GM06990 (cell line): ENCODE data around the gene NPNT.

Experiments
- DNase-seq: peaks from one replicate; pipeline ENCODE4 v3.0.0-alpha.2; 2011; ENCODE audit not compliant: insufficient read length; ENCODE audit errors: extremely low read depth
- H3K27me3 ChIP-seq: replicated peaks from 2 replicates; pipeline ENCODE4 v1.6.0; 2011; ENCODE audit warnings: low read length; ENCODE audit not compliant: control insufficient read depth, insufficient read depth
- H3K36me3 ChIP-seq: 2 replicates; pipeline ENCODE4 v1.5.1; 2011; ENCODE audit warnings: low read length; ENCODE audit not compliant: control insufficient read depth, insufficient read depth
- H3K4me3 ChIP-seq: replicated peaks from 2 replicates; pipeline ENCODE4 v1.5.1; 2011; ENCODE audit warnings: low read depth, mild to moderate bottlenecking, control low read depth, low read length
- TF ChIP-seq, protein P1 (sequence below): IDR thresholded peaks from 2 replicates; pipeline ENCODE4 v1.5.1; 2011; ENCODE audit warnings: low read length, control low read depth, mild to moderate bottlenecking, inconsistent platforms; ENCODE audit not compliant: insufficient read depth, poor library complexity, severe bottlenecking

Gene NPNT

DNA sequence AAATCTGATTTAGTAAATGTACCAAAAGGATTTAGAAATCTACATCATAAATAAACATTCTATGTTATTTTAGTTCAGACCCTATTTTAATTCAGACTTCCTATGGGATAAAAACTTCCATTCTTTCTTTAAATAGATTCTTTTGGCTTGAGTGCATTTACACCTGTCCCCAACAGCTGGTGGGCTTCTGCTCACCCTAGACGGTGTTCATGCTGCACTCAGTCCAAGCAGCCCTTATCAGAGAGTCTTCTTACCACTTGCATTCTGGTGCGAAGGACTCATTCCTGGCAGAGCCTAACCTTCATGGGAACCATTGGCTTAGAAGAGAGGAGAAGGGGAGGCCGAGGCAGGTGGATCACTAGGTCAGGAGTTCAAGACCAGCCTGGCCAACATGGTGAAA lies 57.3 kb downstream of the NPNT start:
- H3K27me3 ChIP-seq, result no peaks in the 10 kb centered on the region
- TF ChIP-seq, protein P1, sequence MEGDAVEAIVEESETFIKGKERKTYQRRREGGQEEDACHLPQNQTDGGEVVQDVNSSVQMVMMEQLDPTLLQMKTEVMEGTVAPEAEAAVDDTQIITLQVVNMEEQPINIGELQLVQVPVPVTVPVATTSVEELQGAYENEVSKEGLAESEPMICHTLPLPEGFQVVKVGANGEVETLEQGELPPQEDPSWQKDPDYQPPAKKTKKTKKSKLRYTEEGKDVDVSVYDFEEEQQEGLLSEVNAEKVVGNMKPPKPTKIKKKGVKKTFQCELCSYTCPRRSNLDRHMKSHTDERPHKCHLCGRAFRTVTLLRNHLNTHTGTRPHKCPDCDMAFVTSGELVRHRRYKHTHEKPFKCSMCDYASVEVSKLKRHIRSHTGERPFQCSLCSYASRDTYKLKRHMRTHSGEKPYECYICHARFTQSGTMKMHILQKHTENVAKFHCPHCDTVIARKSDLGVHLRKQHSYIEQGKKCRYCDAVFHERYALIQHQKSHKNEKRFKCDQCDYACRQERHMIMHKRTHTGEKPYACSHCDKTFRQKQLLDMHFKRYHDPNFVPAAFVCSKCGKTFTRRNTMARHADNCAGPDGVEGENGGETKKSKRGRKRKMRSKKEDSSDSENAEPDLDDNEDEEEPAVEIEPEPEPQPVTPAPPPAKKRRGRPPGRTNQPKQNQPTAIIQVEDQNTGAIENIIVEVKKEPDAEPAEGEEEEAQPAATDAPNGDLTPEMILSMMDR, result no peak
- H3K36me3 ChIP-seq, result no peaks in the 10 kb centered on the region; the same call in 1 of the 2 replicates
- no peak for DNase-seq
- no peak overlapping the region for H3K4me3 ChIP-seq

DNA sequence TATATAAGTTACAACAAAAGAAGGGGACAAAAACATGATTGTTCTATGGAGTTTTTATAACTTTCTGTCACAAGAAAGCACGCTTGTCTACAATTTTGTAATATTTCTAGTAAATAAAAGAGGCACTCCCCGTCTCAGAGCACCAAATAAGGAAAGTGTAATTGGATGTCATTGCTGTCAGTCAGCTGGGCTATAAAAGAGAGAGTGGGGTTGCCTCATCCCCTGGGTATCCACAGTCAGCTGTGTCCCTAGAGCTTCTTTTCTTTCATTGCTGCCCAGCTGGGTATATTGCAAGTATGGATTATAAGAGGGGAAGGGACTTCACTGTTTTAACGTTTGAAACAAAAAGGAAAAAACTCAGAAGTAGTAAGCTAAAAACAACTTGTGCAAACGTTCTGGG lies 61.3 kb downstream of the NPNT start:
- TF ChIP-seq, protein P1, result no peak
- DNase-seq, result no peak
- H3K27me3 ChIP-seq, result no peaks in the 10 kb centered on the region
- no peak overlapping the region for H3K4me3 ChIP-seq
- no peaks in the 10 kb centered on the region; the same call in 1 of the 2 replicates for H3K36me3 ChIP-seq

DNA sequence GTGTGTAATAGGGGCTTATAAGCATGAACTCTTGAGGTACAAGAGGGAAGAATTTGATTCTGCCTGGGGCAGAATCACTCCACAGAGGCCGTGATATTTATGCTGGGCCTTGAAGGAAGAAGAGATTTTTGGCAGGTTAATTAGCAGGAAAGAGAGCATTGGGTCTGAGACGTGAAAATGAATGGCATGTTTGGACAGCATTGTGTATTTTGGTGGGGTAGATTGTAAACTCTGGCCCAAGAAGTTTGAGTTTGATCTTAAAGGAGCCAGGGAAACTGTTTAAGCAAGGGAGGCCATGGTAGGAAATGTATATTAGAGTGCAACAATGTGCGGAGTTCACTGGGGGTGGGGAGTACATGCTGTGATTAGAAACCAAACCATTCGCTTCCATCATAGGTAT lies 62.4 kb downstream of the NPNT start:
- TF ChIP-seq, protein P1, result no peak

DNA sequence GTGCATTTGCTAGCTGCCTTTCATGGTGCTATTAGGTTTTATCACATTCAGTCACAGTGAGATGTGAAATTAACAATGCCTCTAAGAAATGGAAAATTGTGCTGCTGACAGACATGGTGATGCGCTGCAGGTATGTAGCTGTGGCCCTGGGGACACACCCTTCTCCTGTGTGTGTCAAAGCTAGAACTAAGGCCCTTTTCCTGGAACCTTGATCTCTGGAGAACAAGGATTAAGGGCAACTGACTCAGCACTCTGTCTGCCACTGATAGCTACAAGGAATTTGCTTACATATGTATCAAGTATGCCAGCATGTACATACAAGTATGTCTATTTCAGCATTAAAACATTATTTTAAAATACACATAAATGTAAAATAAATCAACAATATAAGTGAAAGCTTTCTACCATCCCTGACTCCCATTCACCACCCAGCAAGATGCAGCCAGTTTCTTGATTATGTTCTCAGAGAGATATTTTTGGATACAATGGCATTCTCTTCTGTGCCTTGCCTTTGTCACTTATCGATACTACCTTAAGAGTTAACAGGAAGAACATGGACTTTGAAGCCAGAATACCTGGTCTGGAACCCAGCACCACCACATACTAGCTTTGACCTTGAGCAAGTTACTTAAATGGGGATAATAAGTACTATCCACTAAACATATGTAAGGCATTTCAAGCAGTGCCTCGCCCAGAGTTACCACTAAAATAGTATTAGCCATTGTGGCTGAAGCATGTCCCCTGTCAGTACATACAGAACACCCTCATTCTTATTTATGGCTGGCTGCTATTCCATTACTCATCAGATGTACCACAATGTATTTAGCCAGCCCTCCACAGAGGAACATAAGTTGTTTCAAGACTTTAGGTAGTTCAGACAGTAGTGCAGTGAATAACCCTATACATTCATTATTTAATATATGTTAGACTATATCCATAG lies 68.5 kb downstream of the NPNT start:
- no peak for DNase-seq
- Histone ChIP-seq H3K4me3 (no peak overlapping the region), H3K36me3 (no peaks in the 10 kb centered on the region; the same call in 1 of the 2 replicates), H3K27me3 (no peaks in the 10 kb centered on the region)
- TF ChIP-seq, protein P1, result no peak

More for the DNA sequence above, 62.4 kb downstream of the NPNT start:
- DNase-seq, result no peak
- Histone ChIP-seq H3K36me3 (no peaks in the 10 kb centered on the region; the same call in 1 of the 2 replicates), H3K4me3 (no peak overlapping the region), H3K27me3 (no peaks in the 10 kb centered on the region)

DNA sequence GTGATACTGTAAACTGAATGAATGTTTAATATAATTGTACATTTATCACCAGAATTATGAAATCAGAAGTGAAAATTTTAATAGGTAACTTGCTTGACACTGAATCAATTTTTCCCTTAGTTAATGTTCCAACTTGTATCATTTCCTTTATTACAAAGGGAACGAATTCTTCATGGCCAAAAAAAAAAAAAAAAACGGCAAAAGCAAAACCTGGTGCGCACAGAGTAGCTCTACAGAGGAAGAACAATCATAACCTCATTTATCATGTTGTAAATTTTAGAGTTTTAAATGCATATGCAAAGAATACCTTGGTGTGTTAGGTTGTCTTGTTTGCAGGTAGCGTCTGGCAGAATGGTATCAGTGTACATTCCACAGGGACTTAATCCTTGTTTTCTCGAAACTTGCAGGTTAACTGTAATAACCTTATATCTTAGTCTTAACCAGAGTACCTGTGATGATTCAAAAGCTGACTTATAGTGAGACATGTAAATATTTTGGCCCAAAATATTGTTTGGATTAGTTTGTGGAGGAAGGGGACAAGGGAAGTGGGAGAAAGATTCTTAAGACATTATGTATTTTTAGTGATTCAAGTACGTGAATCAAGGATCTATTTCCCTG lies 70.0 kb downstream of the NPNT start:
- Histone ChIP-seq H3K27me3 (no peaks in the 10 kb centered on the region), H3K4me3 (no peak overlapping the region), H3K36me3 (no peaks in the 10 kb centered on the region; the same call in 1 of the 2 replicates)
- TF ChIP-seq, protein P1, result no peak
- DNase-seq, result no peak
